DMS53 treated with DMSO at 0.1 percent for 48 hours (cell line): ENCODE data around the gene AP3M1.
"Not testable (repeated sequence)": the region's sequence is repeated elsewhere in the genome, so short reads cannot be mapped to it uniquely, and the experiment has no call there.

ENCODE experiments used
- DNase-seq: peaks from one replicate; lab custom pipeline; 2025; ENCODE audit not compliant: unreplicated experiment; lab: John Stamatoyannopoulos, UW

Gene AP3M1

DNA sequence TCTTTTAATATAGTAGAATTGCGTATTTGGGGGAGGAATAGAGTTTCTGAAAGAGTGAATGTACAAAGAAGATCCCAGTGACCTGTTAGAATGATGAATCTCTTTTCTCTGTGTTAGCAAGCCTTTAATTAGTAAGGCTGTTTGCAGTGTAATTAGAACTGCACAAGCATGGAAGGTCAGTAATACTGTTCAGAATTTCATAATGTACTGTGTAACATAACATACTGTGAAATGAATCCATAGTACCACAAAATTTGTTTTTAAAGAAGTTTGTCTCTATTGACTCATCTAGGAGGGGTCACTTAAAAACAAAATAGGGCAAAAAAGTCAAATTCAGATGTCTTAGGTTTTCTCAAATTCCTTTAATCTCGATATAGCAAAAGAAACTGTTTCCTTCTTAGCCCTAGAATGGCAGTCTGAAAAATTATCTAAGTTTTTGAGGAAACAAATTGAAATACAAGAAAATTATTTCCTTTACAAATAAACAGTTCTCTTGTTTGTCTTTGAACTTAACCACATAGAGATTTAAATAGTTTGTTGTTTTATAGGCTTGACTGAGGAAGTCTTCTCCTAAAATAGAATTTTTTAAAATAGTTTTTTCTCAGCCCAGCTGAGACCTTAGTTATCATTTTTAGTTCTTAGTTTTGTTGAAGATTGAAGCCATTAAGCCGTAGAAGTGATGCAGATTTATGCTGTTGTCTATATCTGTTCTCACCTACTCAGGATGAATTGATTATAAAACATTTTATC lies 12.9 kb upstream of the AP3M1 start:
- no peak for DNase-seq

DNA sequence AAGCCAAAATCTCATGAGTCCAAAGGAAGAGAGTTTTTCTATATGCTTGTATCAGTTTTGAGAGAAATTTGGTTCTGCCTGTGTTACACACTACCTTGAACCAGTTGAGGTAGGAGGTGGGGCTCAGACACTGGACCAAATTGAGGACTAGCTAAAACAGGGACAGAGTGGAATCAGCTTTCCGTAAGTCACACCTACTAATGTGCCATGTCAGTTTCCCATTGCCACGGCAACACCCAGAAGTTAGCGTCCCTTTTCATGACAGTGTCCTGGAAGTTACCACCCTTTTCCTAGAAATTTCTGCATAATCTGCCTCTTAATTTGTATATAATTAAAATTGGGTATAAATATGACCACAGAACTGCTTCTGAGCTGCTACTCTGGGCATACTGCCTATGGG lies 9.4 kb upstream of the AP3M1 start:
- no peak for DNase-seq

DNA sequence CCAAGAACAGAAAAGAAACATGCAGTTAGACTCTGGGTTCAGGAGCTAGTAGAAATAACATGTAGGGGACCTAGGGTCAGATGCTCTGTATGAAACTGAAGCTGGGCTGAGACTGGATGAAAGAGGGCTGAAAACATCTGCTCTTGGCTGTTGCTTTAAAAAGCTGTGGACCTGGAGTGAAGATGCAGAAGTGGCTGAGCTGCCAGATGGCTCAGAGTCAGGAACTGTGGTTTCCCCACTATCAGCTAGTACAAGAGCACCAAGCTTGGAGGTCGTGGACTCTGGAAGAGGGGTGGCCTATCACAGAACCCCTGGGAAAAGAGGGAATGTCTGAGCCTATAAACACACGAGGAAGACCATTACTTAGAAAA lies 6.3 kb upstream of the AP3M1 start:
- no peak for DNase-seq

DNA sequence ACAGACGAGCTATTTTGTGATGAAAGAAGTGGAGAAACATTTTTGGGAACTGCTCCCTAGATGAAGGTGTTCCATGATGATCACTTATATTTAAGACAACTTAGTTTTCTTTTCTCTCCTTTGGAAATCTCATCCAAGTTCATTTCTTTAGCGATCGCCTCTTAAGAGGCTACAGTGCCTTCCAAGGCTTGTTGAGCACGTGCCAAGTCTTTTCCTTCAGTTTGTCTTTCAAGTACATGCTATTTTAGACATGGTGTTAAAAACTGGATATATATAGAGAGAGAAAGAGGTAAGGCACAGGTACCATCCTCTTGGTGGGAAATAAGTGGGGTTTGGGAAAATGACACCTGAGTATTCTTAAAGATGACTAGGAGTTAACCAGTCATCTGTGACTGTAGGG lies 3.0 kb upstream of the AP3M1 start:
- no peak for DNase-seq

DNA sequence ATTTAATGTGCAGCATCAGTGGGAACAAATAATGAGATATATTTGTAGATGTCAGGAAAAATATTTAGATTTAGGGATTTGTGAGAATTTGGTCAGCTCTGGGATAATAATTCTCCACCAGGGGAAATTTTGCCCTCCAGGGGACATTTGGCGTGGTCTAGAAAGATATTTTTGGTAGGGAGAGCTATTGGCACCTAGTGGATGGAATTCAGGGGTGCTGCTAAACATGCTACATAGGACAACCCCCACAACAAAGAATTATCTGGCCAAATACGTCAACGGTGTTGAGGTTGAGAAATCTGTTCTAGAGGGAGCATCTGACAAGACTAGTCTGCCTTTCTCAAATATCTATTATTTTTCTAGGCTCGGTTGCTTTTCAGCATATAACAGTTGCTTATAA lies 2.5 kb upstream of the AP3M1 start:
- DNase-seq: no peak

DNA sequence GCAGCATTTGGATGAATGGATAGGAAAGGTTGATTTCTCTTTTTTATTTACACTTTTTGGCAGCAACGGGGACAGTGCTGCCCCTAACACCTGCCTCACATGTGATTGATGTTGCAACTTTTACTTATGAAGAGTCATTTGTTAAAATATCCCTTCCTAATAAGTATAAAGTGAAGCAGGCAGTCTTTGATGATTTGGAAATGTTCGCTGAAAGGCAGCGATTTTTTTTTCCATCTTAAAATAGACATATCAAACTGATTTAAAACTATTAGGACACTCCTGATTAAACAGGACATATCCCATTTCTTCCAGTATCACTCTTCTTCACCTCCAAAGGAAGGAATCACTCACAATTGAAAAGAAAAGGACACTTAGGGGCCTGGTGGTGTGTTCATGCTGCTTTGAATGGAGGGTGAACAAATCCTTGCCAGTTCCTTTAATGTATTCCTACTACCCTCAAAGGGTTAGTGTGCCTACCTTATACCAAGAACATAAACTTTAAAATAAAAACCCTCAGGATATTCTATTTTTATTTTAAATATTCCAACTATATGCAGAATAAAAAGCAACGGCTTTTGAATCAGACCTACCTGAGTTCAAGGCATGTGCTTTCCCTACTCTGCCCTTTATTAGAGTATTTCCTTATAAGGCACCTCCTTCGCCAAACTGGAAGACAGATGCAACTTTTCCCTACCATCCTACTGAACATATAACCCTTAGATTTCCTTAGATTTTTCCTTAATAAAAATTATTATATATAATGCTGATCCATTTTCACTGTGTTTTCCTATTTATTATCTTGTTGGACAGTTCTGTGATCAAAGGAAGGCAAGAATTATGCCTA lies 1.5 kb upstream of the AP3M1 start:
- no peak for DNase-seq

DNA sequence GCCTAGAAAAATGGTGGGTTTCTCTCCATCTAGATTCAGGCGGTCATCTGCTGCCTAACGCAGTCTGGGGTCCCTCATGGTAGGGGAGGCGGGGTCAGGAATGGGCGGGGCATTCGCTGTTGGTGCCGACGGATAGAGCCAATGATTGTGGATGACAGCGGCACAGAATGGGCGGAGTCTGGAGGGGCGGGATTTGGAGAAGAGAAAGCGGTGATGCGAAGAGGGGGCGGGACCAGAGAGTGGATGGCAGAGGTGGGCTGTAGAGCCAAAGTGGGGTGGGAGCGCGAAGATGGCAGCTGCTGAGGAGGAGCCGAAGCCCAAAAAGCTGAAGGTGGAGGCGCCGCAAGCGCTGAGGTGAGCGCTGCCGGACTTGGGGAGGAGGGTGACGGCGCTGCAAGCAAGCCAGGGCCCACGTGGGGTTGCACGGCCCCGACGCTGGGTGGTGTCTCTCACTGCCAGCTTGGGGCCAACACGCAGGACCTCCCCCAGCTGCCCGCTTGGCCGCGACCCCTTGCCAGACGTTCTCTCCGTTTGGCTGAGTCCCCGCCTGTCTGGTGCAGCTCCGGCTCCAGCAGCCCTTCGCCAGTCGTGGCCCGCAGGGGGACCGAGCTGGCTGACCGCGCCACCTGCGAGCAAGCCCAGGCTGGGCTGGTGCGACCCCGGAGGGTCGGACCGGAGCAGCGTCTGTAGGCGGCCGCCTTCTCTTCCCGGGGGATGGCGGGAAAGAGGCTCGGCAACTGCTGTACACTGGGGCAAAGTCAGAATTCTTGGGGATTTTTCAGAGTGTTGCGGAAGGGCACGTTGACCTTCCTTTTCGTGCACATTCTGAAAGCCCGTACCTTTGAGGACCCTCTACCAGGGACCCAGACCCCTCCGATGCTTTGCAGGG lies 606 bp upstream of the AP3M1 start, which contains the start of gene ADK:
Gene ADK, plus strand, starts transcription at position 232 of the 889 bp plus-strand sequence. Its CDS starts 58 bp downstream, at position 290.
- DNase-seq: peak; percentile 97

DNA sequence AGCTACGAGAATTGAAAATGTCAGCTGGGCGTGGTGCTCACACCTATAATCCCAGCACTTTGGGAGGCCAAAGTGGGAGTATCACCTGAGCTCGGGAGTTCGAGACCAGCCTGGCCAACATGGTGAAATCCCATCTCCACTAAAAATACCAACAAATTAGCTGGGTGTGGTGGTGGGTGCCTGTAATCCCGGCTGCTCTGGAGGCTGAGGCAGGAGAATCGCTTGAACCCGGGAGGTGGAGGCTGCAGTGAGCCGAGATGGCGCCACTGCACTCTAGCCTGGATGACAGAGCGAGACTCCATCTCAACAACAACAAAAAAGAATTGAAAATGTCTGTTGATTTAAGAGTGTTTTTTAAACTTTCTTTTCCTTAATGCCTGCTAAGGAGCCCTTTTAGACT lies 3.6 kb downstream of the AP3M1 start:
- not testable (repeated sequence) for DNase-seq

DNA sequence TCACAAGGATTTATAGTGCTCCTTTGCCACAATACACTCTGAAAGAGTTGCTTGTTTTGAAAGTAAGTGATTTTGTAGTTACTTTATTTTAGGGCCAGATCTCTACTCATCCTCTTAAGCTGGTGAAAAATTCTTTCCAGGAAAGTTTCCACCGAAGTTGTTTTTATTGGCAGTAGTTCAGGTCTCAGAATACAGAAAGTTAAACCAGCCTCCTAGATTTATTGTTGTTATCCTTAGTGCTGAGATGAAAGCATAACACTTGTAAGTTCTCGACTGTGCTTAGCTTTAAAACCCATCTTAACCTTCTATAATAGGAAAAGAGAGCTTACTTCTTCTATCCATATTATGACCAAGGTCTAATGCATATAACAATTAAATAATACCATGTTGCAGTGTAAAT lies 5.5 kb downstream of the AP3M1 start:
- no peak for DNase-seq

DNA sequence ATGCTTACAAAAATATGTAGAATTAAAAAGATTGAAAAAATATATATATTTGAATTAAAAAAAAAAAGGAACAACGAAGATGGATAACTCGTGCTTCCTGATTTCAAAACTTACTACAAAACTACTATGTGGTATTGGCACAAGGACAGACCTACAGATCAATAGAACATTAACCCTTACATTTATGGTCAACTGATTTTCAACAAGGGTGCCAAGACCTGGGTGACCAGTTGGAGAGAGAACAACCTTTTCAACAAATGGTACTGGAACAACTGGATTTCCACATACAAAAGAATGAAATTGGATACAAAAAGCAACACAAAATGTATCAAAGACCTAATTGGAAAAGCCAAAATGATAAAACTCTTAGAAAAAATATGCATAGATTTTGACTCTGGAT lies 10.1 kb downstream of the AP3M1 start:
- no peak for DNase-seq

DNA sequence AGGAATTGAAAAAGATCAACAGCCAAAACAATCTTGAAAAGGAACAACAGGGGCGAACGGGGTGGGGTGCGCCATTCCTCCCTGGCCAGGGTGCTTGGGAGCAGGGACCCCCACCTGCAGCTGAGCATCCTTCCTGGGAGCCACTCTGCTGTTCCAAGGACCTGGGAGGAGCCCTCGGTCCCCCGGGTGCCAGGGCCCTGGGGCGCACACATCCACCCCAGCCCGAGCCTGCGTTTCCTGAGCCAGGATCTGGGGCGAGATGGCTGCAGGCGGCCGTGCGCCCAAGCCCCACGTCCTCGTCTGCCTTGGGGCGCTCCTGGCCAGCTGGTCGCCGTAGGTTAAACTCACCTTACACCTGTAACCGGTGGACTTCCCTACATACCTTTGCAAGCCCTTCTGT lies 10.6 kb downstream of the AP3M1 start:
- DNase-seq: no peak

DNA sequence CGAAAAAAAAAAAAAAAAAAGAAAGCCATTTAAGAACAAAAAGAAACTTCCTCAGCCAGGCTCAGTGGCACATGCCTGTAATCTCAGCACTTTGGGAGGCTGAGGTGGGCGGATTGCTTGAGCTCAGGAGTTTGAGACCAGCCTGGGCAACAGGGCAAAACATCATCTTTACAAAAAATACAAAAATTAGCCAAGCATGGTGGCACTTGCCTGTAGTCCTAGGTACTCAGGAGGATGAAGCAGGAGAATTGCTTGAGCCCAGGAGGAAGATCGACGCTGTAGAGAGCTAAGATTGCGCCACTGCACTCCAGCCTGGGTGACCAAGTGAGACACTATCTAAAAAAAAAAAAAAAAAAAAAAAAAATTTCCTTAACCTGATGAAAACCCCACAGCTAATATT lies 12.0 kb downstream of the AP3M1 start:
- DNase-seq: not testable (repeated sequence)

DNA sequence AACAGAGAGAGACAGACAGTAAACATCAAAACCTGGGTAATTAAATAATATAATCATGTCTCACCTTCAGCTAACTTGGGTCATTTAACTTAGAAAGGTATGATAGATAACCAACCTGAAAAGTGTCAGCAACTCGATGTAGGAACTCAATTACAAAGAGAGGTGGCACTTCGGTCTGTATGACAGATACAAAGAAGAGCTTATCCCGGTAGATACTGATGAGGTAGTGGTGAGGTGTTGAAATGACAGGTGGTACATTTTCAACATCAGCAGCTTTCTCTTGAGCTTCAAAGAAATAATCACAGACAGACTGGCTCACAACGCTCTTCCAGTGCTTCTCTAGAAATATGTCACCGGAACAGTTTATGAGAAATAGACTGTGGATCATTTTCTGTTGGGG lies 12.6 kb downstream of the AP3M1 start:
- no peak for DNase-seq

DNA sequence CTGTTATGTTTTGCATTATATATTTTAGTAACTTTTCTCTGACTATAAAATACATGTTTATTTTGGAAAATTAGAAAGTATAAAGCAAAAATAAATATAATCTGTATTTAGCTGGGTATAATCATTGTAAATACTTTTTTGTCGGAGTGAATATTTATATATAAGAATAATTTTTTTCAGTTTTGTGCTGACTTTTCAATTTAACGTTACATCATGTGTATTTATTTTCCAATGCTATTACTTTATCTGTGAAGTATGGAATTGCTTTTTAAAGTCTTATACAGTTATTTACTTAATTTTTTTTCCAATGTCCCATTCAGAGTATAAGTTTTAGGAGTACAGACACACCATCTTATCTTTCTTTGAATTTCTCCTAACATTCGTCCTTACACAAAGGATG lies 15.2 kb downstream of the AP3M1 start:
- no peak for DNase-seq

DNA sequence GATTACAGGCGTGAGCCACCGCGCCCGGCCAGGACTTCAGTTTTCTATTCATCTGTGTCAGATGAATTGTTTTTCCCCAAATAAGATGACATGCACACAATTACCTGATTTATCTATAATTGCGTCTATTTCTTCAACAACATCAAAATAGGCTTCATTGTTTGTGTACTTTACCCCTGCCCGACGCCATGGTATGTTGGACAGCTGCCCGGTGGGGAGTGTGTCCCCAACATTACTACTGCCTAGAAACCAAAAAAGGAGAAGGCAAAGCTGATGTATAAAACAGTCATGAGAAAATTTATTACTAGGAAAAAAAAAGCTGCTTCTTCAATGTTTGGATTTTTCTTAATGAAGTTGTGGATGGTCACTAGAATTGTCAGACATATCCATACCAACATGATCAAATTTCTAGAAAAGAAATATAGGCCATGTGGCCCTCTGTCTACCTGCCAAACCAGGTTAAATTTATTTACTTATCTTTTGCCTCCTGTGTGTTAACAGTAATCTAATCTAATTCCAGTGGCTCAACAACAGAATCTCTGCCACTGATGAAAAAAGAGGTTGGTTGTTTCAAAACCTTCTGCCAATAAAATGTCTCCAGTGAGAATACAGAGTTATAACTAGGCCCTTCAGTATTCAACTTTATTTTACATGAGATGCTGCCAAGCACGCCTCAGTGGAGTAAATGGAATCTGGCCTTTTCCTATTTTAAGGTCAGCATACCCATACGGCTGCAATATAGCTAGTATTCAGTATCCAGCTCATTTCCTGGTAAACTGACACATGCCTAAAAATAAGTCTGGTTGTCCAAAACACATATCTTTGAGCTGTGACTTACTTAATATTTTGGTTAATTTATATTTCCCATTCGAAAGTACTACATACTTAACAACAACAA lies 16.5 kb downstream of the AP3M1 start:
- no peak for DNase-seq

DNA sequence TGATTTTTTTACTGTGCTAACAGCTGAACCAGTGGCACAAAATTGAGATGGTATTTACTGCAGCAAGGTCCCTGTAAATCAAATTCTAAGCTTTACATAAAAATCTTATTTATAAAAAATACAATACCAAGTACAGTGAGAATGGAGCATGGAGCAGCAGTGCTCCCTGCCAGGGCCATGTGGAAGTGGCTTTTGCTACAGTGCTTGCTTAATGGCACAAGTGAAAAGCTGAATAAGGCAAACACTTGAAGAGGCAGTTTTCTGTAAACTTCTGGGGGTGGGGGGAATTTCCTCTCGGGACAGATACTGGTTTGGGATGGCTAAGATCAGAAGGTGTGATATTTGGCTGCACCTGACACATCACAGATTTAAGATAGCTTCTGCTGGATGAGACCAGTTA lies 27.5 kb downstream of the AP3M1 start:
- DNase-seq: no peak

DNA sequence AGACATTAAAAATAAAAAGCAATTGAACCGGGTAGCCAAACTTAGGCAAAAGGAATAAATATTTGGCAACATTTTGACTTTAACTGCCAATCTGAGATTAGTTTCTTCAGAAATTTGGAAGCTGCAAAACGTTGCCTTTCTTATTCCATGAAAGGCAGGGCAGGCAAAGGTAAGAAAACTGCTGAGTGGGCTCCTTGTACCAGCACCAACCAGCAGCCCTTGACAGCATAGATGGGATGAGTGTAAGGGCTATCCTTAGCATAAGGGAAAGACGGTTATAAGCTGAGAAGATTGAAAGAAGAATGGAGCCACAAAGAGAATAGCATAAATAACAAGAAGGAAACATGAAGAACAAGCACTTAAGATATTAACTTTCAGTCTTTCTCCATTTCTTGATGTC lies 28.6 kb downstream of the AP3M1 start:
- no peak for DNase-seq

DNA sequence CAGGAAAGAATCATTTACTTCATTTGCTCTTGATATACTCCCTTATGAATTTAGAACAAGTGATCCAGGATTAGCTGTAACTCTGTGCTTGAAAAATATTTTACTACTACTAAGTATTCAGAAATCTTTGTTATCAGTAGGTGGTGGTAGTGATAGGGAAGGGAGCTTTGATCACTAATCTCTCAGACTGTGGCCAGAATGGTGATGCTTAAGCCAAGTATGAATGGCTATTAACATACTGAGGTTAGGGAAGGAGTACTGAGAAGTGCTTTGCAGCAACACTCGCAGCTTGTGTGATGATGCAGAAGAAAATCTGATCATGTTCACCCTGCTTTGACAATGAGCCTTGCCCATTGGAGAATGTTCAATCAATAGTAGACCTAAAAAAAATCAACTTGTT lies 29.3 kb downstream of the AP3M1 start:
- DNase-seq: no peak

DNA sequence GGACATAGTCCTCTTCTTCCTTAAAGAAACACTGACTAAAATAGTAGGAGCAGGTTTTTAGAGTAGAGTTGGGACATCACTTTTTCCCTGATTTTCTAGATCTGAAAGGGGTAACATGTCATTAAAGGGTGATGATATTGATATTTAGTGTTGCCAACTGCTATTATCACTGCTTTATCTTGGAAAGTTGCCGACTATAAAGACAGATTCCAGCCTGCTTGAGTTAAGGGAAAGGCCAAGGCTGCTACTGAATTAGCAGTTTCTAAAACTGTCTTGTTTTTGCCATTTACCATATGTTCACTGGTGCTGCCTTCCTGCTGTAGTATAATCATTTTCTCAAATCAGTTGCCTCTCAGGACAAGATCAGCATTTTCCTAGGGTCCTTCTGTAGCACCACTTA lies 29.7 kb downstream of the AP3M1 start:
- no peak for DNase-seq

DNA sequence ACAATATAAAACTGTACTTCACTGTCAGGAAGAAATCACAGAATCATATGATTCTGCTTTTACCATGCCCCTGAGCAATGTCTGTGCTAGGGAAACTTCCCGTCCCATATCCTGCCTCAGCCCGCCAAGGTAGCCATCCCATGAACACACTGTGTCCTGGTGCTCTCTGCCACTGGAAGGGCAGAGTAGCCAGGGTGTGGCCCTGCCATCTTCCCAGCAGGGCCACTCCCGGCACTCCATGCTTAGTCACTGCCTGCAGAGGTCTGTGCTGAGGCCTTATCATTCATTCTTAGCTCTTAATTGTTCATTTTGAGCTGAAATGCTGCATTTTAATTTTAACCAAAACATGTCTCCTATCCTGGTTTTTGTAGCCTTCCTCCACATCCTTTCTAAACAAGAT lies 31.8 kb downstream of the AP3M1 start:
- DNase-seq: no peak
